HG03095 (cell line): ENCODE measurements around the gene PYCARD.
"Not testable (repeated sequence)": the region's sequence is repeated elsewhere in the genome, so short reads cannot be mapped to it uniquely, and the experiment has no call there.

ENCODE experiments used
- ATAC-seq: cut with Tn5 transposase; IDR thresholded peaks from one replicate; pipeline ENCODE4 v1.9.1; 2021; ENCODE audit warnings: moderate library complexity; ENCODE audit not compliant: unreplicated experiment

Gene PYCARD

DNA sequence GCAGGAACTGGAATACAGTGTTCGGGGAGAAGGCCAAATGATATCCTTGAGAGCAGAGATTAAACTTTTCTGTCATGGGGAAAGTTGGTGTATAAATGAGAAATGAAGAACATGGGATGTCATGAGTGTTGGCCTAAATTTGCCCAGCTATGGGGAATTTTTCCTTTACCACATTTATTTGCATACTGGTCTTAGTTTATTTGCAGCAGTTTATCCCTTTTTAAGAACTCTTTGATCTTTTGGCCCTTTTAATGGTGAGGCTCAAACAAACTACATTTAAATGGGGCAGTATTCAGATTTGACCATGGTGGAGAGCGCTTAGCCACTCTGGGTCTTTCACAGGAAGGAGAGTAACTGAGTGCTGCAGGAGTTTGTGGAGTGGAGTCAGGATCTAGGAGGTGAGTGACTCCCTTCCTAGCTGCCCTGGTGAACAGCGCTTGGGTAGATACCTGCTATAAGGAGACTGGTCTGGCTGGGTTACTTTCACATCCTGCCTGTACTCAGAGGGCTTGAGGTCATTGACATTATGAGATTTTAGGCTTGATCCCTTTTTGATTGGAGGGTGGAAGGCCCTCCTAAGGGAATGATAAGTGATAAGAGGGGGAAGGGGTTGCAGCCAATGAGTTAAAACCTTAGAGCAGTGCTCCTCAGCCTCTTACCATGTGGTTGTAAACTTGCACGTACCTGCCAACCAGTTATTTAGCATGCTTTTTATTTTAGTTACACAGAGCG is 10.7 kb downstream of the PYCARD start:
- no peak for ATAC-seq

DNA sequence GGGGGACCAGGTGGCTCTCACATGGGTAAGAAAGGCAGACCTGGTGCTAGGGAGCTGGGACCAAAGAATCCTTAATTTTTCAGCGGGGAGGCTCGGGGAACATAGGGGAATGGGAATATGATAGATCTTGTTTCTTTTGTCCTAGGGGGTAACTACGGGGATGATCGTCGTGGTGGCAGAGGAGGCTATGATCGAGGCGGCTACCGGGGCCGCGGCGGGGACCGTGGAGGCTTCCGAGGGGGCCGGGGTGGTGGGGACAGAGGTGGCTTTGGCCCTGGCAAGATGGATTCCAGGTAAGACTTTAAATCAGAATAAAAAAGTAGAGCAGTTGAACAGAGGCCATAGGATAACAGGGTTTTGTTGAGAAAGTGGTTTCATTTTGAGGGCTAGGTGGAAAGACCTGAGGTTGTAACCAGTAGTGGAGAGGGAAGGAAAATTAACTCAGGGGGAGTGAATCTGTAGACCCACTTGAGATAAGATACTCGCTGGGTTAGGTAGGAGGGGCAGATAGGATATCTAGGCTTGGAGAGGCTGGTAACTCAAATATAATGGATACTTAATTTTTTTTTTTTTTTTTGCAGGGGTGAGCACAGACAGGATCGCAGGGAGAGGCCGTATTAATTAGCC is 11.6 kb downstream of the PYCARD start:
- ATAC-seq, result no peak

- ATAC-seq, result no peak
Measured at GRCh38 chr16:31190061-31190460, 12.5 kb downstream of the PYCARD start.

DNA sequence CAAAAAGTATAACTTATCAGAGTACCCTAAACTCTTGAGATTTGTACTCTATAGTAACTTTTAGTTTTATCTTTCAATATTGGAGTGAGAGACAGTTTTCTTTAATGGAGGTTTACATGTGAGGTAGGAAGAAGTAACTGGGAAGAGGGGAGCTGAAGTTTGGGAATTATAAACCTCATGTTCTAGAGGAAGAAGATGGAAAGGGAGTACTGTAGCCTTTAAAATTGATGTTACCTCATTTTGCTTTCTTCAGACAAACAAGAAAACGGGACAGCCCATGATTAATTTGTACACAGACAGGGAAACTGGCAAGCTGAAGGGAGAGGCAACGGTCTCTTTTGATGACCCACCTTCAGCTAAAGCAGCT is 13.2 kb downstream of the PYCARD start:
- no peak for ATAC-seq

GRCh38 chr16:31188450-31189411 is 13.8 kb downstream of the PYCARD start:
- ATAC-seq, result no peak

- no peak for ATAC-seq
Measured at GRCh38 chr16:31187808-31188189, 14.8 kb downstream of the PYCARD start.

DNA sequence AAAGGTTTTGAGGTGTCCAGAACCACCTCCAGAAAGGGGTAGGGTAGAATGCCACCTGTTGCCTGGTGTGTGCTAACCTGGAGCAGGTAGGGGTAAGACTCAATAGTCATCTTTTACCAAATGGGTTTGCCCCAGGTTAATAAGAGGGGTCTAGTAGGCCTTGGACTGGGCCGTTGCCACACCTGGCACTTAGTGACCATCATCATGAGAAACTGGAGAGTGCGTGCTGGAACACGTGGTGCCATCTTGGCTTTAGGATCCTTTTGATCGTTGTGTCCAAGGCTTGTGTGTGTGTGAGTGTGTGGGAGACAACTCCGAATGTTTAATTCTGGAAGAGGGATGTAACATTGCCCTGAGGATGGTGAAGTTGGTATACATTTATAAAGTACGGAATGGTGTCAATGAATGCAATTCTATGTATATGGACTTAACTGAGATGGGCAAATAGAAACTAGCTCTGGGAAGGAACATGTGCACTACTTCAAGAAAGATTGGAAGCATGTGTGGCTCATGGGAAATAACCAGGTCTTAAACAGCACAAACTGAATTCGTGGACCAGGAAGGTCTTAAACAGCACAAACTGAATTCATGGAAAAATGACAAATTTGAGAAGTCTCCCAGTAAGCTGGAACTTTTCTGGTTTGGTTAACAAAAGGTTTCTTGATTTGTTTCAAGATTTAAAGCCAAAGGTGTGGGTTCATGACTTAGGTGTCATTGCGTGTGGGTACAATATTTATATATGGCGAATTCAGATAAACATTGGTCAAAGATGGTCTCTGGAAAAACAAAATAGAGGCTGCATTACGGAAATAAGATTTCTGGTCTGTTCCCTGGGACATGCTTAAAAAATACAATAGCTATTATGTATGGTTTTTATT is 15.4 kb downstream of the PYCARD start:
- no peak for ATAC-seq

- no peak for ATAC-seq
Measured at GRCh38 chr16:31186176-31186575, 16.4 kb downstream of the PYCARD start.

GRCh38 chr16:31185339-31185738 is 17.2 kb downstream of the PYCARD start:
- no peak for ATAC-seq

GRCh38 chr16:31184888-31185287 is 17.7 kb downstream of the PYCARD start:
- no peak for ATAC-seq

- no peak for ATAC-seq
Measured at GRCh38 chr16:31183432-31184428, 18.8 kb downstream of the PYCARD start.

GRCh38 chr16:31182391-31182790 is 20.2 kb downstream of the PYCARD start:
- no peak for ATAC-seq

GRCh38 chr16:31181102-31181830 is 21.3 kb downstream of the PYCARD start:
- no peak for ATAC-seq

DNA sequence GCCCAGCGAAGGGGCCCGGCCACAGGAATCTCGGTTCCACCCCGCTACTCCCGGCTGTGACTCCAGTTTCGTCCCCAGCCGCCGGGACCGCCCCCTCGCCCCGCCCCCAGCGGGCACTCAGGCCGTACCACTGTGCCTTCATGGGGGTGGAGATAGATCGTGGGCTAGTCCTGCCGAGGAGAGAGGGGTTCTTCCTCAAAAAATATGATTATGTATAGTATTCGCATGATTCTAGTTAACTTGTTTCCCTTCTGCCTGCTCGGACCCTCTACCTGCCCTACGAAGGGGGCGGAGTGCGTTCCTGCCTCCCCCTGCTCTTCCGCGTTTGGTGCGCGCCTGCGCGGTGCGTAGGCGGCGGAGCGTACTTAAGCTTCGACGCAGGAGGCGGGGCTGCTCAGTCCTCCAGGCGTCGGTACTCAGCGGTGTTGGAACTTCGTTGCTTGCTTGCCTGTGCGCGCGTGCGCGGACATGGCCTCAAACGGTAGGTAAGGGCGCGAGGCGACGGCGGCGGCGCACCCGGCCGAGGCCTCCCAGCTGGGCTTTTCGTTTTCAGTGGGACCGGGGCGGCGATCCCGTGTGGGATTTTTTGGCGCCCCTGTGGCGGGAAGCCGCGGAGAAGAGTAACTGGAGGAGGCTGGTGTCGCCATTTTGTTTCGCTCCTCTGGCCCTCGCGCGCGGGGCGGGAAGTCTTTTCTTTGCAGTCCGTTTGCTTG is 22.7 kb downstream of the PYCARD start, which contains the start of gene FUS:
Gene FUS, plus strand, starts transcription at position 393 of the 713 bp plus-strand sequence. Its CDS starts 76 bp downstream, at position 469.
- peak; percentile 51 for ATAC-seq

GRCh38 chr16:31179219-31179746 is 23.3 kb downstream of the PYCARD start:
- no peak for ATAC-seq

GRCh38 chr16:31177136-31177535 is 25.4 kb downstream of the PYCARD start:
- ATAC-seq, result no peak

- ATAC-seq, result not testable (repeated sequence)
Measured at GRCh38 chr16:31170048-31170447, 32.5 kb downstream of the PYCARD start.

GRCh38 chr16:31168848-31169247 is 33.7 kb downstream of the PYCARD start:
- no peak for ATAC-seq
